WERI-Rb-1 (cell line): Measurements from ENCODE around the gene SERAC1.

Experiments
- DNase-seq: peaks from one replicate; pipeline ENCODE4 v3.0.0-alpha.2; 2020
- H3K27ac ChIP-seq: fragments of 250-450 bp; sonication (Bioruptor Pico); 2 replicates; pipeline ENCODE4 v1.5.1; 2020; ENCODE audit warnings: mild to moderate bottlenecking, moderate library complexity
- H3K27me3 ChIP-seq: fragments of 250-450 bp; sonication (Bioruptor Pico); 2 replicates; pipeline ENCODE4 v1.5.1; 2021; ENCODE audit warnings: mild to moderate bottlenecking, low read depth, moderate library complexity; ENCODE audit not compliant: insufficient read depth, severe bottlenecking
- H3K36me3 ChIP-seq: fragments of 250-450 bp; sonication (Bioruptor Pico); 2 replicates; pipeline ENCODE4 v1.5.1; 2020; ENCODE audit warnings: mild to moderate bottlenecking, moderate library complexity
- H3K4me3 ChIP-seq: 2 replicates; pipeline ENCODE4 v1.5.1; 2011; ENCODE audit warnings: low read depth, mild to moderate bottlenecking, control low read depth, low read length
- H3K9me3 ChIP-seq: fragments of 250-450 bp; sonication (Bioruptor Pico); 2 replicates; pipeline ENCODE4 v1.5.1; 2021; ENCODE audit warnings: mild to moderate bottlenecking, moderate library complexity; ENCODE audit not compliant: severe bottlenecking
- CTCF ChIP-seq: IDR thresholded peaks from 2 replicates; pipeline ENCODE4 v1.5.1; 2011; ENCODE audit warnings: low read depth, mild to moderate bottlenecking, control low read depth, inconsistent platforms, low read length

SERAC1 gene

GRCh38 chr6:158071121-158072082 lies 96.7 kb downstream of the SERAC1 start:
- H3K4me3 ChIP-seq = no peak overlapping the region
- no peak for DNase-seq
- no peak for TF ChIP-seq CTCF
- peaks cover 40% of the 10 kb centered on the region for H3K36me3 ChIP-seq
- H3K9me3 ChIP-seq = no peaks in the 10 kb centered on the region
- no peaks in the 10 kb centered on the region for H3K27me3 ChIP-seq
- H3K27ac ChIP-seq = 0 out of 2 replicates have a peak overlapping the region, but pooled peaks have one; percentile 7

GRCh38 chr6:158070513-158070912 lies 97.5 kb downstream of the SERAC1 start:
- DNase-seq = no peak
- TF ChIP-seq CTCF = no peak
- Histone ChIP-seq H3K27ac (no peak overlapping the region), H3K36me3 (peaks cover 36% of the 10 kb centered on the region), H3K4me3 (no peak overlapping the region), H3K27me3 (no peaks in the 10 kb centered on the region), H3K9me3 (no peaks in the 10 kb centered on the region)

GRCh38 chr6:158069800-158070195 lies 98.3 kb downstream of the SERAC1 start:
- Histone ChIP-seq H3K27ac (no peak overlapping the region), H3K27me3 (no peaks in the 10 kb centered on the region), H3K36me3 (peaks cover 35% of the 10 kb centered on the region), H3K9me3 (no peaks in the 10 kb centered on the region), H3K4me3 (no peak overlapping the region)
- TF ChIP-seq CTCF = no peak
- DNase-seq = no peak

GRCh38 chr6:158068893-158069799 lies 98.9 kb downstream of the SERAC1 start:
- TF ChIP-seq CTCF = no peak
- Histone ChIP-seq H3K9me3 (no peaks in the 10 kb centered on the region), H3K4me3 (no peak overlapping the region), H3K27me3 (no peaks in the 10 kb centered on the region), H3K27ac (no peak overlapping the region), H3K36me3 (peaks cover 31% of the 10 kb centered on the region)
- no peak for DNase-seq

GRCh38 chr6:158068156-158068892 lies 99.7 kb downstream of the SERAC1 start:
- TF ChIP-seq CTCF = no peak
- H3K27ac ChIP-seq = no peak overlapping the region
- peaks cover 32% of the 10 kb centered on the region for H3K36me3 ChIP-seq
- DNase-seq = no peak
- H3K27me3 ChIP-seq = no peaks in the 10 kb centered on the region
- H3K4me3 ChIP-seq = no peak overlapping the region
- no peaks in the 10 kb centered on the region for H3K9me3 ChIP-seq
